GM21526 (cell line): ENCODE data around the gene SMYD5.
"Not testable (repeated sequence)": the region's sequence is repeated elsewhere in the genome, so short reads cannot be mapped to it uniquely, and the experiment has no call there.

Experiments used
- ATAC-seq: cut with Tn5 transposase; IDR thresholded peaks from one replicate; pipeline ENCODE4 v1.9.1; 2021; ENCODE audit warnings: moderate library complexity; ENCODE audit not compliant: unreplicated experiment, low FRiP score

SMYD5 gene

GRCh38 chr2:73257425-73258125 is 43.5 kb downstream of the SMYD5 start:
- no peak for ATAC-seq

GRCh38 chr2:73258186-73258912 is 44.3 kb downstream of the SMYD5 start:
- no peak for ATAC-seq

GRCh38 chr2:73258913-73259215 is 44.8 kb downstream of the SMYD5 start:
- no peak for ATAC-seq

GRCh38 chr2:73259276-73259675 is 45.2 kb downstream of the SMYD5 start:
- no peak for ATAC-seq

GRCh38 chr2:73259704-73260337 is 45.8 kb downstream of the SMYD5 start:
- ATAC-seq: no peak

- no peak for ATAC-seq
Measured at GRCh38 chr2:73260338-73260984, 46.4 kb downstream of the SMYD5 start.

GRCh38 chr2:73262108-73262651 is 48.1 kb downstream of the SMYD5 start:
- no peak for ATAC-seq

GRCh38 chr2:73262691-73263429 is 48.8 kb downstream of the SMYD5 start:
- not testable (repeated sequence) for ATAC-seq

- no peak for ATAC-seq
Measured at GRCh38 chr2:73263540-73264331, 49.7 kb downstream of the SMYD5 start.

GRCh38 chr2:73264332-73264606 is 50.2 kb downstream of the SMYD5 start:
- no peak for ATAC-seq

GRCh38 chr2:73264783-73265182 is 50.7 kb downstream of the SMYD5 start:
- ATAC-seq: no peak

GRCh38 chr2:73265298-73266060 is 51.4 kb downstream of the SMYD5 start:
- no peak for ATAC-seq

GRCh38 chr2:73266061-73266901 is 52.2 kb downstream of the SMYD5 start:
- no peak for ATAC-seq

- ATAC-seq: no peak
Measured at GRCh38 chr2:73267008-73267407, 53.0 kb downstream of the SMYD5 start.

- no peak for ATAC-seq
Measured at GRCh38 chr2:73268366-73268829, 54.4 kb downstream of the SMYD5 start.

- peak; percentile 72 for ATAC-seq
Measured at GRCh38 chr2:73268830-73269685, 55.0 kb downstream of the SMYD5 start.
